HG02571 (cell line): ENCODE results near the gene RNF144B.
"Not testable (repeated sequence)": the region's sequence is repeated elsewhere in the genome, so short reads cannot be mapped to it uniquely, and the experiment has no call there.

Experiments used
- ATAC-seq: cut with Tn5 transposase; IDR thresholded peaks from one replicate; pipeline ENCODE4 v1.9.1; 2021; ENCODE audit warnings: mild to moderate bottlenecking, moderate library complexity; ENCODE audit not compliant: unreplicated experiment

RNF144B gene

DNA sequence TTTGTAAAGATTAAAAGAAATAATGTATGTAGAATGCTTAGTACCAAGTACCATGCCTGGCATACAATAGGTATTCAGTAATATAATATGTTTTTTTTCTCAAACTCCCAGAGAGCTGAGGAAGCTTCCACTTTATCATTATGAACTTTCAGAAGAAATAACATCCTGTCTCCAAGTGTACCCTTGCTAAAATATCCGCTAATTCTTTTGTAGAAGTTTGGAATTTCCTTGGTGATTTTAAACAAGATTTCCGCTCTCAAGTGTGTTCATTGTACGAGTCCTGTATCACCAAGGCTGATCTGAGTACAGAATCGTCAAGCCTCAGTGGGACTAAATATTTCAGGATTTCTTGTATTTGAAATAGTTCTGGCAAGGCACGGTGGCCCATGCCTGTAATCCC lies 16.1 kb upstream of the RNF144B start:
- no peak for ATAC-seq

GRCh38 chr6:18371656-18372055 lies 15.5 kb upstream of the RNF144B start:
- ATAC-seq: no peak

DNA sequence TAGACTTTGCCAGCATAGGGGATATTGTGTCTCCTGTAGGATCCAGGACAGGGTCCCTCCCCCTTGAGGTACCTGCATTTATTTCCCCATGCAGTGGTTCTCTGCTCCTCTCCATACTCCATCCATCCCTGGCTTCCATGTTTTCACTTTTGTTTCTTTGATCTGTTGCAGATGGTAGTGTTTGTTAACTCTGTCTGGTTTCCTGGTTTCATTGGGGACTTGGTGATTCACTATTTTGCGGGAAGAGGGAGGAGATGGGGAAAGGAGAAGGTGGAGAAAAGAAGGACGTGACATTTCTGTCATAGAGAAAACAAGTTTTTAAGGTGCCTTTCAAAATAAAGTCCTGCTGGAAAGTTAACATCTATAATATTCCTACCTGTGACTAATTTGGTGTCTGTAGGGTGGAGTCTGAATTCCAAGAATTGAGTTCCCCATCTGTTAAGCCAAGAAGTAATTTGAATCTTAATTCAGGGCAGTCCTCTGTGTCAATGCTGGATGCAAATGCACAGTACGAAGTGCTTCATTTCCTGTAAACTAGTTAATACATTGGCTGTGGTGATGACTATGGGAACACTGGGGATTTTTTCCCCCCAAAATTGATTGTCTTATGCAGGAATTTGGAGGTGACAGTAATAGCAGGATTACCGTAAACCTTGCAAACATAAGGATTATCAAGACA lies 6.9 kb upstream of the RNF144B start:
- ATAC-seq: no peak

GRCh38 chr6:18380851-18381250 lies 6.3 kb upstream of the RNF144B start:
- no peak for ATAC-seq

GRCh38 chr6:18383441-18383840 lies 3.7 kb upstream of the RNF144B start:
- ATAC-seq: no peak

GRCh38 chr6:18384621-18385020 lies 2.5 kb upstream of the RNF144B start:
- no peak for ATAC-seq

GRCh38 chr6:18386298-18386976 lies 713 bp upstream of the RNF144B start:
- no peak for ATAC-seq

DNA sequence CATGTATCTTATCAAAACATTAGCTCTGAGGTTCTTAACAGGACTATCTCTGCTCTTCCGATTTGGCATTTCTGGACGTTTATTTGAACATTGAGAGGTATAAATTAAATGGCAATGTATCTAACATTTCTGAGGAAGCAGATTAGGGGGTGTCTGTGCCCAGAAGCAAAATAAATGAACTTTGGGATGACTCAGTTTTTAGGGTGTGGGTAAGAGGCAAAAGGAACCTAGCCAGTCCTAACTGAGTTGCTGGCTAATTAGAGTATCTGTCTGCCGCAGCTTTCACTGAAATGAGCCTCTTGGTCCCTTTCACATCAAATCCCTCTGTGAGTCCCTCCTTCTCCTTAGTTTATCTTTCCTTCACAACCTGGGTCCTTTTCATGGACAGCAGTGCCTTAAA lies 1.1 kb downstream of the RNF144B start:
- no peak for ATAC-seq

- ATAC-seq: no peak
These were observed 1.8 kb downstream of the RNF144B start for GRCh38 chr6:18388942-18389341.

GRCh38 chr6:18389479-18389878 lies 2.3 kb downstream of the RNF144B start:
- ATAC-seq: no peak

GRCh38 chr6:18390476-18390875 lies 3.3 kb downstream of the RNF144B start:
- no peak for ATAC-seq

DNA sequence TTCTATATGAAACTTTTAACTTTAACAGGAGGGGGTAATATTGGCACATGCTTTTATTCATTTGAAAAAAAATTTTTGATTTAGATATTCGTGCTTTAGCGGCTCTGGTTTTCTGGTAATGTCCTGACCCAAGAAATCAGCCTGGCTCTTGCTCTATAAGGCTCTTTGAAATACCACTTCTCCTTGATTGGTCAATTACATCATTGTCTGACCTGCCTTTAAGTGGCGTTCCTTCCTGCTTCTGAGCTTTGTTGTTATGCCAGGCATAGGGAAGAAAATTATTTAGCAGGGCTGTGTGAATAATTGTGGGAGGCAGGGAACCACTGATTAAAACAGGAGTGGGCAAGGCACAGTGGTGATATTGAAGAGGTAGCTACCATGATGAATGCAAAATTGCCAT lies 3.9 kb downstream of the RNF144B start:
- no peak for ATAC-seq

DNA sequence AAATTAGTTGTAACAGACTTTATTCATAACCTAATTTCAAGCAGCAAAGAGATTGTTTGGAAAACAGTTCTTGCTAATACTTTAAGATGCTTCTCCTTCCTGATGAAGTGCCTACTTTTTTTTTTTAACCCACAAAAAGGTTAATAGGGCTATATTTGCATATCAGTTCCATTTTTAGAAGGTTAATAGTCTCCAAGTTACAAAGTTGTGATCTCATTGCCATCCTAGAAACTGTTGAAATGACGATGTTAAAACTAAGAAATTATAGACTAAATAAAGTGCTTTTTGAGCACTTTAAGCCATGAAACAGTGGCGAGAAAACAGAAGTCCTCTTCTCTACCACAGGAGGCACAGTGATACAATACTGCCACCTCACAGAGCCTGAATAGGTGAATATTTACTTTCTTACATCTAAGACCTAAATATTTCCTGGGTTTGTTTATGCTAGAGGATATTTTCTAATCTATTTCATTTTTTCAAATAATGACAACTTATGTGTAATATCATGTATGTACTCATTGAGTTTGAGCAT lies 5.3 kb downstream of the RNF144B start:
- no peak for ATAC-seq

DNA sequence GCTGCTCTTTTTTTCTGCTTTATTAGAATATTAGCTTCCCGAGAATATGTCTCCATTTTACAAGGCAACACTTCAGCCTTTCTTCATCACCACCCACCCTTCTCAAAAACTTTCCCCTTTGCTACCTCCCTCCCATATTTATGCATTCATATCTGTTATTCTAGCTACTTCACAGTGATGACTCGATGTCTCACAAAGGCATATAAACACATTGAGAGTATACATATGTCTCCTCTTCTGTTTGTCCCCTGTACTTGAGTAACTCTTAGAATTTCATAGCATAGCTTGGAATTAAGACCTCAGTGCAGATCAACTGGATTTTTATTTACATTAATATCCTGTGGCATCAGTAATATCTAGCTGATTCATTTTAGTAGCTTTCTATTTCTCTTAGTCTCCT lies 6.5 kb downstream of the RNF144B start:
- ATAC-seq: no peak

DNA sequence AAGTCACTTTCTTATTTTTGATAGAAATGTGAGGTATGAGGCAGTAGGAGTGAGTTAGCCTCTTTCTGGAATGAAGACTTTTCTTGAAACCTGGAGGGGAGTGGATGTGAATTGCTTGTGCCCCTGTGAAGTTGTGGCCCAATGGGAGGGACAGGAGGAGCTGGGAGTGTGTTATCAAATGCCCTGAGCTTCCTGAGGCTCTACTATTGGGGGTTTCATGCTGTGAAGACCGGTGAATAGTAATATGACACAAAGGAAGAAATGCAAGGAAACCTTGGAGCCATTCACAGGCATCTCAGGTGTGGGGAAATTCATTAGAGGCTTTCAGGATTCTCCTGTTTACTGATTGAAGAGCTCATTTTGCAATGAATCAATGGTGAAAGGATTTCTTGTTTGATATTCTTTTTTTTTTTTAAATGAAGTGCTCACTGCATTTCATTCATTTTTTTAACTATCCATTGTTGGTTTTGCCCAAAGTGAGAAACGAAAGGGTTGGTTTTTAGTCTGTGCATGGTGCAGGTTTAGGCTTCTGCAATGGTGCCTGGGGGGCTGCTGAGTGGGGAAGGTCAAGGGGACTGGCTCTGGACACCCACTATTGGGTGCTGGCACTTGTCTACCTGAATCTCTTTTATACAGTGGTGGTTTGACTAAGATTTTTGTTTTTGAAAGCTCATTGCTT lies 8.2 kb downstream of the RNF144B start:
- ATAC-seq: no peak

GRCh38 chr6:18395856-18396197 lies 8.7 kb downstream of the RNF144B start:
- ATAC-seq: no peak

- ATAC-seq: no peak
These were observed 10.6 kb downstream of the RNF144B start for GRCh38 chr6:18397701-18398100.

DNA sequence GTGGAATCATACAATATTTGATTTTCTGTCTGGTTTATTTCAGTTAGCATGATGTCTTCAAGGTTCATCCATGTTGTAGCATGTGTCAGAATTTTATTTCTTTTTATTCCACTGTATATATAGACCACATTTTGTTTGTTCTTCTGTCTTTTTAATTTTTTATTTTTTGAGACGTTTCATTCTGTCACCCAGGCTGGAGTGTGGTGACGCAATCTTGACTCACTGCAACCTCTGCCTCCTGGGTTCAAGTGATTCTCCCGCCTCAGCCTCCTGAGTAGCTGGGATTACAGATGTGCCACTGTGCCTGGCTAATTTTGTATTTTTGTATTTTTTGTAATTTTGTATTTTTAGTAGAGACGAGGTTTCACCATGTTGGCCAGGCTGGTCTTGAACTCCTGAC lies 11.1 kb downstream of the RNF144B start:
- ATAC-seq: not testable (repeated sequence)

- ATAC-seq: peak; percentile 93
These were observed 13.8 kb downstream of the RNF144B start for GRCh38 chr6:18400831-18401446.

- ATAC-seq: not testable (repeated sequence)
These were observed 17.8 kb downstream of the RNF144B start for GRCh38 chr6:18404965-18405364.

GRCh38 chr6:18405477-18406293 lies 18.5 kb downstream of the RNF144B start:
- no peak for ATAC-seq
